HCT116 (cell line): ENCODE measurements around the gene TLL2. TPM values are rescaled to one million over a fixed set of nuclear protein-coding genes. Genes with fewer than 3 reads are reported as not detected.

ENCODE experiments used
- ATAC-seq: fragments of 200-7000 bp; cut with Tn5 transposase; 2 replicates; pipeline ENCODE4 v1.9.1; 2020; ENCODE audit warnings: mild to moderate bottlenecking, moderate library complexity
- BruUV-seq: library from RNA; stranded (reverse); fragments of 400-500 nt; replicated peaks from 2 replicates; lab custom pipeline; 2021; lab: Mats Ljungman, UMichigan
- CTCF ChIA-PET: fragments of 300-600 bp; sonication (Branson Sonifier 250); formaldehyde crosslinking; loops from one replicate; lab custom pipeline; 2021; ENCODE audit warnings: antibody characterized with exemption; lab: Charles Lee
- POLR2A ChIA-PET: fragments of 300-600, 350-600 bp; sonication (Branson Sonifier 250); formaldehyde crosslinking; loops from one replicate; lab custom pipeline; 2021; ENCODE audit warnings: antibody characterized with exemption; lab: Charles Lee
- RAD21 ChIA-PET, 2 experiments: fragments of 300-600 bp; sonication (Branson Sonifier 250); formaldehyde crosslinking; loops; one replicate each; lab custom pipeline; 2023; ENCODE audit warnings: low total read pairs in 2 of 2; ENCODE audit not compliant: uncharacterized antibody in 2 of 2, unreplicated experiment in 2 of 2, low non-redundant PET in 1 of 2; lab: Charles Lee
- DNase-seq: peaks from one replicate; pipeline ENCODE4 v3.0.0-alpha.2; 2010; ENCODE audit warnings: low read depth, low spot score
- H2AFZ ChIP-seq: fragments of 200-600 bp; shearing (Covaris generic), sonication (generic); 2 replicates; pipeline ENCODE4 v1.6.1; 2017; ENCODE audit warnings: low read depth, mixed run types, mixed read lengths, antibody characterized with exemption, low read length; ENCODE audit not compliant: poor library complexity, severe bottlenecking
- H3K27ac ChIP-seq: 2 replicates; pipeline ENCODE4 v1.5.1; 2012; ENCODE audit warnings: low read depth, low read length
- H3K27me3 ChIP-seq: fragments of 200-600 bp; sonication (generic); 2 replicates; pipeline ENCODE4 v1.6.1; 2016; ENCODE audit warnings: mixed run types, low read length, mixed read lengths; ENCODE audit not compliant: insufficient read depth
- H3K36me3 ChIP-seq, 2 experiments: fragments of 200-500 bp in 1 of 2; fragments of 200-600 bp in 1 of 2; sonication (Bioruptor generic) in 1 of 2; sonication (generic) in 1 of 2; 2 replicates each; pipeline versions ENCODE4 v1.5.1 to v1.6.1; 2014 to 2016; ENCODE audit warnings: low read length in 2 of 2, inconsistent platforms in 1 of 2, mixed read lengths in 1 of 2, mixed run types in 1 of 2; ENCODE audit not compliant: insufficient read depth in 2 of 2, control insufficient read depth in 1 of 2
- H3K4me1 ChIP-seq, 2 experiments: fragments of 200-600 bp in 1 of 2; sonication (generic) in 1 of 2; 2 replicates each; pipeline versions ENCODE4 v1.5.1 to v1.6.1; 2012 to 2017; ENCODE audit warnings: low read length in 2 of 2, inconsistent platforms in 1 of 2, mild to moderate bottlenecking in 1 of 2, mixed read lengths in 1 of 2, mixed run types in 1 of 2, moderate library complexity in 1 of 2; ENCODE audit not compliant: insufficient read depth in 2 of 2, control insufficient read depth in 1 of 2
- H3K4me2 ChIP-seq: fragments of 200-600 bp; sonication (generic); 2 replicates; pipeline ENCODE4 v1.6.1; 2017; ENCODE audit warnings: mixed run types, low read length, mixed read lengths
- H3K4me3 ChIP-seq, 2 experiments: fragments of 200-600 bp in 1 of 2; sonication (generic) in 1 of 2; replicated peaks in 1 of 2; 2 replicates each; pipeline ENCODE4 v1.5.1; 2011 to 2016; ENCODE audit warnings: low read length in 2 of 2, control low read depth in 1 of 2, low read depth in 1 of 2, mild to moderate bottlenecking in 1 of 2, mixed read lengths in 1 of 2, mixed run types in 1 of 2
- H3K79me2 ChIP-seq: fragments of 200-600 bp; sonication (generic); 2 replicates; pipeline ENCODE4 v1.6.1; 2017; ENCODE audit warnings: mild to moderate bottlenecking, mixed run types, low read length, moderate library complexity, mixed read lengths; ENCODE audit not compliant: insufficient read depth
- H3K9ac ChIP-seq: fragments of 200-600 bp; sonication (generic); 2 replicates; pipeline ENCODE4 v1.6.1; 2016; ENCODE audit warnings: low read length, mixed read lengths
- H3K9me2 ChIP-seq: fragments of 200-600 bp; sonication (generic), shearing (Covaris generic); 2 replicates; pipeline ENCODE4 v1.6.1; 2017; ENCODE audit warnings: mixed run types, mild to moderate bottlenecking, moderate library complexity; ENCODE audit not compliant: insufficient read depth
- H3K9me3 ChIP-seq, 2 experiments: fragments of 200-500 bp in 1 of 2; fragments of 200-600 bp in 1 of 2; sonication (Bioruptor generic) in 1 of 2; sonication (generic) in 1 of 2; 2 replicates each; pipeline ENCODE4 v1.6.1; 2014 to 2017; ENCODE audit warnings: low read length in 2 of 2, mixed read lengths in 2 of 2, inconsistent platforms in 1 of 2, low read depth in 1 of 2, mild to moderate bottlenecking in 1 of 2, mixed run types in 1 of 2, moderate library complexity in 1 of 2; ENCODE audit not compliant: control insufficient read depth in 1 of 2, insufficient read depth in 1 of 2
- H4K20me1 ChIP-seq: fragments of 200-600 bp; sonication (generic), shearing (Covaris generic); 2 replicates; pipeline ENCODE4 v1.6.1; 2017; ENCODE audit warnings: mixed run types, mild to moderate bottlenecking, moderate library complexity; ENCODE audit not compliant: insufficient read depth
- CBX3 ChIP-seq: IDR thresholded peaks from 2 replicates; pipeline ENCODE4 v1.6.1; 2012; ENCODE audit warnings: low read depth
- CEBPB ChIP-seq: IDR thresholded peaks from 2 replicates; pipeline ENCODE4 v1.6.1; 2012; ENCODE audit warnings: low read depth
- ELF1 ChIP-seq: IDR thresholded peaks from 2 replicates; pipeline ENCODE4 v1.6.1; 2012; ENCODE audit warnings: low read depth, borderline replicate concordance
- EZH2 ChIP-seq: fragments of 200-600 bp; sonication (generic); IDR thresholded peaks from 2 replicates; pipeline ENCODE4 v1.6.1; 2017; ENCODE audit warnings: antibody characterized with exemption, mixed run types
- EZH2phosphoT487 ChIP-seq: fragments of 200-600 bp; IDR thresholded peaks from 2 replicates; pipeline ENCODE4 v1.6.1; 2018; ENCODE audit warnings: antibody characterized with exemption, borderline replicate concordance
- FOSL1 ChIP-seq: IDR thresholded peaks from 2 replicates; pipeline ENCODE4 v1.6.1; 2012; ENCODE audit warnings: low read depth
- JUND ChIP-seq: IDR thresholded peaks from 2 replicates; pipeline ENCODE4 v1.6.1; 2012
- MAX ChIP-seq: IDR thresholded peaks from 2 replicates; pipeline ENCODE4 v1.6.1; 2012
- POLR2A ChIP-seq: IDR thresholded peaks from 2 replicates; pipeline ENCODE4 v1.7.0; 2011; ENCODE audit warnings: borderline replicate concordance; ENCODE audit not compliant: insufficient read depth, insufficient read length; ENCODE audit errors: extremely low read depth
- POLR2AphosphoS5 ChIP-seq: IDR thresholded peaks from 2 replicates; pipeline ENCODE4 v1.6.1; 2011; ENCODE audit warnings: mild to moderate bottlenecking, low read depth, low read length, moderate library complexity
- RAD21 ChIP-seq: IDR thresholded peaks from 2 replicates; pipeline ENCODE4 v1.6.1; 2012; ENCODE audit warnings: low read depth, mild to moderate bottlenecking
- REST ChIP-seq: IDR thresholded peaks from 2 replicates; pipeline ENCODE4 v1.6.1; 2012; ENCODE audit warnings: low read depth
- SIN3A ChIP-seq: IDR thresholded peaks from 2 replicates; pipeline ENCODE4 v1.6.1; 2012; ENCODE audit warnings: low read depth
- SP1 ChIP-seq: IDR thresholded peaks from 2 replicates; pipeline ENCODE4 v1.6.1; 2012; ENCODE audit warnings: low read depth
- SRF ChIP-seq: IDR thresholded peaks from 2 replicates; pipeline ENCODE4 v1.6.1; 2012; ENCODE audit warnings: low read depth
- TCF7L2 ChIP-seq: IDR thresholded peaks from 2 replicates; pipeline ENCODE4 v1.7.0; 2011; ENCODE audit warnings: borderline replicate concordance, inconsistent platforms; ENCODE audit not compliant: insufficient read depth, insufficient read length; ENCODE audit errors: extremely low read depth
- ZNF274 ChIP-seq: fragments of 200-500 bp; sonication (Bioruptor generic); IDR thresholded peaks from 2 replicates; pipeline ENCODE4 v1.6.1; 2014; ENCODE audit warnings: mild to moderate bottlenecking, low read depth, low read length, inconsistent platforms
- intact Hi-C: fragments of 100-400 bp; cut with micrococcal nuclease; formaldehyde crosslinking; loops from 2 replicates; pipeline ENCODE4 v1.10.0; 2022
- total RNA-seq: library from RNA; stranded (reverse); gene quantifications from one replicate; pipeline ENCODE4 v1.2.1, GENCODE V29; 2021; ENCODE audit not compliant: unreplicated experiment
- TF ChIP-seq, protein P1 (sequence below), 3 experiments: fragments of 200-600 bp in 1 of 3; sonication (generic) in 1 of 3; IDR thresholded peaks in 2 of 3; conservative IDR thresholded peaks in 1 of 3; 2 replicates each; pipeline ENCODE4 v1.5.1; 2012 to 2017; ENCODE audit warnings: low read depth in 2 of 3, low read length in 2 of 3, antibody characterized with exemption in 1 of 3, borderline replicate concordance in 1 of 3, control low read depth in 1 of 3, mild to moderate bottlenecking in 1 of 3, mixed read lengths in 1 of 3, mixed run types in 1 of 3, moderate library complexity in 1 of 3; ENCODE audit not compliant: insufficient read depth in 1 of 3
- TF ChIP-seq, protein P2 (sequence below): IDR thresholded peaks from 2 replicates; pipeline ENCODE4 v1.6.1; 2012

TLL2 gene
- total RNA-seq, 1 experiment from 2014 or later: 1.3 TPM

- H2AFZ ChIP-seq: no peak overlapping the region
- TF ChIP-seq POLR2AphosphoS5 (no peak), SP1 (no peak), REST (no peak), JUND (no peak), SIN3A (no peak), POLR2A (no peak), SRF (no peak), TCF7L2 (no peak), ELF1 (no peak), FOSL1 (no peak), EZH2phosphoT487 (no peak), ZNF274 (no peak), CEBPB (no peak), CBX3 (no peak), MAX (no peak), EZH2 (no peak), RAD21 (no peak)
- TF ChIP-seq, protein P1, sequence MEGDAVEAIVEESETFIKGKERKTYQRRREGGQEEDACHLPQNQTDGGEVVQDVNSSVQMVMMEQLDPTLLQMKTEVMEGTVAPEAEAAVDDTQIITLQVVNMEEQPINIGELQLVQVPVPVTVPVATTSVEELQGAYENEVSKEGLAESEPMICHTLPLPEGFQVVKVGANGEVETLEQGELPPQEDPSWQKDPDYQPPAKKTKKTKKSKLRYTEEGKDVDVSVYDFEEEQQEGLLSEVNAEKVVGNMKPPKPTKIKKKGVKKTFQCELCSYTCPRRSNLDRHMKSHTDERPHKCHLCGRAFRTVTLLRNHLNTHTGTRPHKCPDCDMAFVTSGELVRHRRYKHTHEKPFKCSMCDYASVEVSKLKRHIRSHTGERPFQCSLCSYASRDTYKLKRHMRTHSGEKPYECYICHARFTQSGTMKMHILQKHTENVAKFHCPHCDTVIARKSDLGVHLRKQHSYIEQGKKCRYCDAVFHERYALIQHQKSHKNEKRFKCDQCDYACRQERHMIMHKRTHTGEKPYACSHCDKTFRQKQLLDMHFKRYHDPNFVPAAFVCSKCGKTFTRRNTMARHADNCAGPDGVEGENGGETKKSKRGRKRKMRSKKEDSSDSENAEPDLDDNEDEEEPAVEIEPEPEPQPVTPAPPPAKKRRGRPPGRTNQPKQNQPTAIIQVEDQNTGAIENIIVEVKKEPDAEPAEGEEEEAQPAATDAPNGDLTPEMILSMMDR (IDR thresholded peaks at IDR 0.05 in 2 of 3, conservative IDR thresholded peaks at IDR 0.05 in 1 of 3; ENCODE audit: borderline replicate concordance in 1 of 3, insufficient read depth in 1 of 3, low read depth in 2 of 3, low read length in 2 of 3): no peak
- TF ChIP-seq, protein P2, sequence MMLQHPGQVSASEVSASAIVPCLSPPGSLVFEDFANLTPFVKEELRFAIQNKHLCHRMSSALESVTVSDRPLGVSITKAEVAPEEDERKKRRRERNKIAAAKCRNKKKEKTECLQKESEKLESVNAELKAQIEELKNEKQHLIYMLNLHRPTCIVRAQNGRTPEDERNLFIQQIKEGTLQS: no peak
These were observed 175.3 kb downstream of the TLL2 start for GRCh38 chr10:96338279-96338925.

More at GRCh38 chr10:96338279-96338925, 175.3 kb downstream of the TLL2 start:
- no TSS peak for BruUV-seq
- DNase-seq (no peak), ATAC-seq (no peak)
- no peaks in the 10 kb centered on the region for H3K9me3 ChIP-seq
- CTCF ChIA-PET: interaction anchor here (1.0 to 1.7 kb wide), 4 partner anchors 8 to 321 kb away, joined by 3 to 6 read pairs (median 4); no protein-coding TSS in a partner anchor
- RAD21 ChIA-PET: no interaction called here
- H3K4me2 ChIP-seq: no peak overlapping the region
- intact Hi-C loops: no loop called here
- peaks cover 3% of the 10 kb centered on the region; the same call in 1 of the 2 replicates for H3K27me3 ChIP-seq
- H3K79me2 ChIP-seq: no peaks in the 10 kb centered on the region
- H3K4me3 ChIP-seq: no peak overlapping the region
- POLR2A ChIA-PET: no interaction called here
- H3K9ac ChIP-seq: no peak overlapping the region
- H3K9me2 ChIP-seq: no peaks in the 10 kb centered on the region
- H3K36me3 ChIP-seq: no peaks in the 10 kb centered on the region
- no peaks in the 10 kb centered on the region for H3K4me1 ChIP-seq
- no peak overlapping the region for H3K27ac ChIP-seq
- no peaks in the 10 kb centered on the region for H4K20me1 ChIP-seq
